Measurements from ENCODE around the gene XCR1. TPM values are rescaled to one million over a fixed set of nuclear protein-coding genes. Genes with fewer than 3 reads are reported as not detected.

The XCR1 gene
- total and polyA plus RNA-seq, 2 donors from 2014 or later: 1.4 TPM; not detected in 1

DNA sequence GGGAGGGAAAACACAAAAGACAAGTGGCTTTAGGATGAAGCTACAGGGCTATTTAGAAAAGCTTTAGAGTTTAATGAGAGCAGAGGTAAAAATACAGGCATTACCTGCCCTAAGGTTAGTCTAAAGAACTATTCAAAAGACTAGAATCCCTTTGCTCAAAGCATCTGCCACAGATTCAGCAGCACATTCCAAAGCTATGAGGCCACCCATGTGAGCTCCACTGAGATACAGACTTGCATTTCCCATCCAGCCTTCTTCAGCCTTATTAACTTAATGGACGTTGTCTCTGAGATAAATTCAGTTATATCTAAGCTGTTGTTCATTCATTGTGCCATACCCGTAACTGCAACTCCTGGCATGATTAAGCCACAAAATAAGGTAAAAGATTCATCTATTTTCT is 58.6 kb downstream of the XCR1 start:
- Histone ChIP-seq H3K27me3 (ENCODE audit: control insufficient read depth, insufficient read depth, low read length) (no peaks in the 10 kb centered on the region), H3K36me3 (ENCODE audit: control insufficient read depth in 2 of 3, insufficient read depth in 3 of 3, low read length in 3 of 3) (peaks cover under 1 to 52% (median 26%) of the 10 kb centered on the region in 3 donors), H3K27ac (ENCODE audit: low read depth in 2 of 2, low read length in 2 of 2) (no peak overlapping the region), H3K9ac (ENCODE audit: low read length in 3 of 3) (no peak overlapping the region), H3K4me3 (ENCODE audit: low read length in 3 of 3) (no peak overlapping the region), H3K4me1 (ENCODE audit: control insufficient read depth in 2 of 3, insufficient read depth in 2 of 3, low read depth in 1 of 3, low read length in 3 of 3) (peaks cover 0 to 5% (median 0%) of the 10 kb centered on the region in 3 donors), H3K9me3 (ENCODE audit: control insufficient read depth in 2 of 3, insufficient read depth in 1 of 3, low read length in 3 of 3) (no peaks in the 10 kb centered on the region)
- no peak for DNase-seq
- intact Hi-C loops (cut with DNase I): no loop called here
- TF ChIP-seq, protein P1, sequence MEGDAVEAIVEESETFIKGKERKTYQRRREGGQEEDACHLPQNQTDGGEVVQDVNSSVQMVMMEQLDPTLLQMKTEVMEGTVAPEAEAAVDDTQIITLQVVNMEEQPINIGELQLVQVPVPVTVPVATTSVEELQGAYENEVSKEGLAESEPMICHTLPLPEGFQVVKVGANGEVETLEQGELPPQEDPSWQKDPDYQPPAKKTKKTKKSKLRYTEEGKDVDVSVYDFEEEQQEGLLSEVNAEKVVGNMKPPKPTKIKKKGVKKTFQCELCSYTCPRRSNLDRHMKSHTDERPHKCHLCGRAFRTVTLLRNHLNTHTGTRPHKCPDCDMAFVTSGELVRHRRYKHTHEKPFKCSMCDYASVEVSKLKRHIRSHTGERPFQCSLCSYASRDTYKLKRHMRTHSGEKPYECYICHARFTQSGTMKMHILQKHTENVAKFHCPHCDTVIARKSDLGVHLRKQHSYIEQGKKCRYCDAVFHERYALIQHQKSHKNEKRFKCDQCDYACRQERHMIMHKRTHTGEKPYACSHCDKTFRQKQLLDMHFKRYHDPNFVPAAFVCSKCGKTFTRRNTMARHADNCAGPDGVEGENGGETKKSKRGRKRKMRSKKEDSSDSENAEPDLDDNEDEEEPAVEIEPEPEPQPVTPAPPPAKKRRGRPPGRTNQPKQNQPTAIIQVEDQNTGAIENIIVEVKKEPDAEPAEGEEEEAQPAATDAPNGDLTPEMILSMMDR (IDR thresholded peaks at IDR 0.05; ENCODE audit: borderline replicate concordance, extremely low read depth, insufficient read depth): no peak
- FAIRE-seq: no peak

DNA sequence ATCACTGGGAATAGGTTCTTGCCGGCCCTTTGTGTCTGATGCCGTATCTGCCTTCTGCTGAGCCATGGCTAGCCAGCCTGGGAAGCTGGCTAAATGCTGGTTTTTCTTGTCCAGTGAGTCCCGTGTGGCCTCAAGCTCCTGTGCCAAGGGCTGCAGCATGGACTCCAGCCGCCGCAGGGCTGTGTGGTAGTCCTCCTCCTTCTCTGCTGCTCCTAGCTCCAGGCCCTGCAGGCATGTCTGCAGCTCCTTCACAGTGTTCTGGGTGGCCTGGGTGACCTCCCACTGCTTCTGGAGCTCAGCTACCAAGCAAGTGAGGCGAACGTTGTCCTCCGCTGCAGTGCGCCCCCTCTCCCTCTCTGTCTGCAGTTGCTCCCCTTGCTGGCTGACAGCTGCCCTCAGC is 59.1 kb downstream of the XCR1 start:
- intact Hi-C loops (cut with DNase I): no loop called here
- Histone ChIP-seq H3K27me3 (ENCODE audit: control insufficient read depth, insufficient read depth, low read length) (no peaks in the 10 kb centered on the region), H3K36me3 (ENCODE audit: control insufficient read depth in 2 of 3, insufficient read depth in 3 of 3, low read length in 3 of 3) (peaks cover 4 to 57% (median 31%) of the 10 kb centered on the region in 3 donors), H3K9me3 (ENCODE audit: control insufficient read depth in 2 of 3, insufficient read depth in 1 of 3, low read length in 3 of 3) (no peaks in the 10 kb centered on the region), H3K9ac (ENCODE audit: low read length in 3 of 3) (no peak overlapping the region), H3K27ac (ENCODE audit: low read depth in 2 of 2, low read length in 2 of 2) (no peak overlapping the region), H3K4me1 (ENCODE audit: control insufficient read depth in 2 of 3, insufficient read depth in 2 of 3, low read depth in 1 of 3, low read length in 3 of 3) (peaks cover 0 to 5% (median 0%) of the 10 kb centered on the region in 3 donors), H3K4me3 (ENCODE audit: low read length in 3 of 3) (no peak overlapping the region)
- DNase-seq: no peak
- TF ChIP-seq, protein P1 (IDR thresholded peaks at IDR 0.05; ENCODE audit: borderline replicate concordance, extremely low read depth, insufficient read depth): no peak
- no peak for FAIRE-seq

DNA sequence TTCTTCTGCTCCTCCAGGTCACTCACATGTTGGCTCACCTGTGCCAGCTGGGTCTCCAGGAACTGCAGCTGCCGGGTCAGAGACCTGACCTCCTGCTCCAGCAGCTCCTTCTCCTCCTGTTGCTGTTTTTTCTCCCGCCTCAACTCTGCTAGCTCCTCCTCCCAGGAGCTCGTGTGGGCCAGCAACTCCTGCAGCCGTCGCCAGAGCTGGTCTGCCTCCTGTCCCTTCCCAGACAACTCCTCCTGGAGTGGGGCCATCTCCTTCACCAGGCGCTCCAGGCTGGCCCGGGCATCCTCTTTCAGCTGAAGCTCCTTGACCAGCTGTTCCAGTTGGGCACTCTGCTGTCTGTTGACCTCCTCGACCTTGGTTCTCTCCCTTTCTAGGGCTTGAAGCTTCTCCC is 59.6 kb downstream of the XCR1 start:
- FAIRE-seq (no peak), DNase-seq (no peak)
- TF ChIP-seq, protein P1 (IDR thresholded peaks at IDR 0.05; ENCODE audit: borderline replicate concordance, extremely low read depth, insufficient read depth): no peak
- Histone ChIP-seq H3K4me1 (ENCODE audit: control insufficient read depth in 2 of 3, insufficient read depth in 2 of 3, low read depth in 1 of 3, low read length in 3 of 3) (peaks cover 0 to 5% (median 0%) of the 10 kb centered on the region in 3 donors), H3K27me3 (ENCODE audit: control insufficient read depth, insufficient read depth, low read length) (no peaks in the 10 kb centered on the region), H3K9me3 (ENCODE audit: control insufficient read depth in 2 of 3, insufficient read depth in 1 of 3, low read length in 3 of 3) (no peaks in the 10 kb centered on the region), H3K4me3 (ENCODE audit: low read length in 3 of 3) (no peak overlapping the region), H3K27ac (ENCODE audit: low read depth in 2 of 2, low read length in 2 of 2) (no peak overlapping the region), H3K9ac (ENCODE audit: low read length in 3 of 3) (no peak overlapping the region), H3K36me3 (ENCODE audit: control insufficient read depth in 2 of 3, insufficient read depth in 3 of 3, low read length in 3 of 3) (peaks cover 4 to 62% (median 33%) of the 10 kb centered on the region in 3 donors)
- intact Hi-C loops (cut with DNase I): no loop called here

Other genes starting within 250 kb of the XCR1 start
- gene SLC6A20, start 230.9 kb downstream of the XCR1 start, total RNA-seq: 35.2 TPM
- gene SLC6A20, start 230.9 kb downstream of the XCR1 start, polyA plus RNA-seq (ENCODE audit: insufficient read depth, low read depth, low replicate concordance): 0.37 TPM
- 30.9 TPM for gene LZTFL1, start 185.4 kb downstream of the XCR1 start, total RNA-seq
- gene LZTFL1, start 185.4 kb downstream of the XCR1 start, polyA plus RNA-seq (ENCODE audit: insufficient read depth, low read depth, low replicate concordance): 13.9 TPM
- gene CCR9, start 140.9 kb downstream of the XCR1 start, total RNA-seq: 0.22 TPM
- gene CCR9, start 140.9 kb downstream of the XCR1 start, polyA plus RNA-seq (ENCODE audit: insufficient read depth, low read depth, low replicate concordance): 0.43 TPM
- gene CXCR6, start 84.0 kb downstream of the XCR1 start, total RNA-seq: 2.7 TPM
- gene CXCR6, start 84.0 kb downstream of the XCR1 start, polyA plus RNA-seq (ENCODE audit: insufficient read depth, low read depth, low replicate concordance): 0.39 TPM
- gene FYCO1, start 31.7 kb downstream of the XCR1 start, total RNA-seq: 39.1 TPM
- 11.1 TPM for gene FYCO1, start 31.7 kb downstream of the XCR1 start, polyA plus RNA-seq (ENCODE audit: insufficient read depth, low read depth, low replicate concordance)
- 13.8 TPM for gene CCR1, start 180.8 kb upstream of the XCR1 start, total RNA-seq
- 7.4 TPM for gene CCR1, start 180.8 kb upstream of the XCR1 start, polyA plus RNA-seq (ENCODE audit: insufficient read depth, low read depth, low replicate concordance)
- not detected for gene CCR3, start 215.0 kb upstream of the XCR1 start, total RNA-seq
- not detected for gene CCR3, start 215.0 kb upstream of the XCR1 start, polyA plus RNA-seq (ENCODE audit: insufficient read depth, low read depth, low replicate concordance)